Fibroblast of the aortic adventitia (primary cell): ENCODE results near the gene MYH16. TPM values are rescaled to one million over a fixed set of nuclear protein-coding genes. Genes with fewer than 3 reads are reported as not detected.

Source experiments
- DNase-seq: peaks from one replicate; pipeline ENCODE4 v3.0.0-alpha.2; 2010; ENCODE audit warnings: low read depth
- H3K4me3 ChIP-seq: 2 replicates; pipeline ENCODE4 v1.5.1; 2011; ENCODE audit warnings: low read depth, mild to moderate bottlenecking, control low read depth, low read length, moderate library complexity
- total RNA-seq: library from RNA; depleted of rRNA; stranded (reverse); fragments of >200 nt; gene quantifications from 2 replicates; pipeline ENCODE4 v1.2.3, GENCODE V29; 2012; ENCODE audit warnings: low replicate concordance
- TF ChIP-seq, protein P1 (sequence below): IDR thresholded peaks from 2 replicates; pipeline ENCODE4 v1.5.1; 2011; ENCODE audit warnings: mild to moderate bottlenecking, low read length, control low read depth, inconsistent platforms; ENCODE audit not compliant: insufficient read depth

The MYH16 gene
- total RNA-seq, 1 donor = not detected

DNA sequence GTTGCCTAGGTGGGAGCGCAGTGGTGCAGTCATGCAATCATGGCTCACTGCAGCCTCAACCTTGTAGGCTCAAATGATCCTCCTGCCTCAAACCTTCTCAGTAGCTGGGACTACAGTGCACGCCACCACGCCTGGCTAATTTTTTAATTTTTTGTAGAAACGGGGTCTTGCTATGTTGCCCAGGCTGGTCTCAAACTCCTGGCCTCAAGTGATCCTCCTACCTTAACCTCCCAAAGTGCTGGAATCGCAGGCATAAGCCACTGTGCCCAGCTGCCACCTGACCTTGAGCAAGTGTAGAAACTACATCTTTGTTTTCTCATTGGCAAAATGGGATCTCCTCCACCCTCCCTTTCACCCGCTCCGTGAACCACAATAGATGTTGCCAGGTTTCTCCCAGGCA lies 15.0 kb upstream of the MYH16 start:
- no peak overlapping the region for H3K4me3 ChIP-seq
- no peak for DNase-seq
- TF ChIP-seq, protein P1, sequence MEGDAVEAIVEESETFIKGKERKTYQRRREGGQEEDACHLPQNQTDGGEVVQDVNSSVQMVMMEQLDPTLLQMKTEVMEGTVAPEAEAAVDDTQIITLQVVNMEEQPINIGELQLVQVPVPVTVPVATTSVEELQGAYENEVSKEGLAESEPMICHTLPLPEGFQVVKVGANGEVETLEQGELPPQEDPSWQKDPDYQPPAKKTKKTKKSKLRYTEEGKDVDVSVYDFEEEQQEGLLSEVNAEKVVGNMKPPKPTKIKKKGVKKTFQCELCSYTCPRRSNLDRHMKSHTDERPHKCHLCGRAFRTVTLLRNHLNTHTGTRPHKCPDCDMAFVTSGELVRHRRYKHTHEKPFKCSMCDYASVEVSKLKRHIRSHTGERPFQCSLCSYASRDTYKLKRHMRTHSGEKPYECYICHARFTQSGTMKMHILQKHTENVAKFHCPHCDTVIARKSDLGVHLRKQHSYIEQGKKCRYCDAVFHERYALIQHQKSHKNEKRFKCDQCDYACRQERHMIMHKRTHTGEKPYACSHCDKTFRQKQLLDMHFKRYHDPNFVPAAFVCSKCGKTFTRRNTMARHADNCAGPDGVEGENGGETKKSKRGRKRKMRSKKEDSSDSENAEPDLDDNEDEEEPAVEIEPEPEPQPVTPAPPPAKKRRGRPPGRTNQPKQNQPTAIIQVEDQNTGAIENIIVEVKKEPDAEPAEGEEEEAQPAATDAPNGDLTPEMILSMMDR = no peak

DNA sequence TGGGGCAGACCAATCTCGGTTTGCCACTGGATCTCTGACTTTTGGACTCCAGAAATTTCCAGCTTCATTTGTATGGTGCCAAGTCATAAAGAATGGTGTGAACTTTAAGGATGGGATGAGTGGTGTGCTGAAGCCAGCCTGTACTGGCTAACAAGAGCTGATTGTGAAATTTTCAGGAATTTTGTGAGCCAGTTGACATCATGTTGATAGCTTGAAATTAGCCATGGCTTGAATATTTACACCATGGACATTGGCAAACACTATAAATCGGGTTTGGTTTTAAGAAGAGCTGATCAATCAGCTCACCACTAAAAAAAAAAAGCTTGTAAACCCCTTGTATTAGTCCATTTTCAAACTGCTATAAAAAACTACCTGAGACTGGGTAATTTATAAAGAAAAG lies 14.1 kb upstream of the MYH16 start:
- DNase-seq = peak; percentile 46
- TF ChIP-seq, protein P1 = no peak
- no peak overlapping the region for H3K4me3 ChIP-seq

DNA sequence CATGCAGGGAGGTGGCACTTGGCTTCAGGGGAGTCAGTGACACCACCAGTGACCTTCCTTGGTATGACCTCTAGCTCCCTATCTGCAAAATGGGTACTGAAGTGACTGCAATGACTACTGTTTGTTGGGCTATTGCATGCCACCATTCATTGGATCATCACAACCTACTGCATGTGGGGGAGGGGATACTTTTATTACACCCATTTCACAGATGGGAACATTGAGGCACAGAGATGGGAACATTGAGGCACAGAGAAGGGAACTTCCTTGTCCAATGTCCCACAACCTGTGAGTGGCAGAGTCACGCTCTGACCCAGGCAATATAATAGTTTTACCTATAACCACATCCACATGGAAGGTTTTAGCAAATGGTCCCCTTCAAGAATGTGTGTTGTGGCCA lies 12.2 kb upstream of the MYH16 start:
- DNase-seq = no peak
- TF ChIP-seq, protein P1 = no peak
- H3K4me3 ChIP-seq = no peak overlapping the region

GRCh38 chr7:99261646-99262045 lies 11.0 kb upstream of the MYH16 start:
- TF ChIP-seq, protein P1 = no peak
- DNase-seq = no peak
- H3K4me3 ChIP-seq = no peak overlapping the region

DNA sequence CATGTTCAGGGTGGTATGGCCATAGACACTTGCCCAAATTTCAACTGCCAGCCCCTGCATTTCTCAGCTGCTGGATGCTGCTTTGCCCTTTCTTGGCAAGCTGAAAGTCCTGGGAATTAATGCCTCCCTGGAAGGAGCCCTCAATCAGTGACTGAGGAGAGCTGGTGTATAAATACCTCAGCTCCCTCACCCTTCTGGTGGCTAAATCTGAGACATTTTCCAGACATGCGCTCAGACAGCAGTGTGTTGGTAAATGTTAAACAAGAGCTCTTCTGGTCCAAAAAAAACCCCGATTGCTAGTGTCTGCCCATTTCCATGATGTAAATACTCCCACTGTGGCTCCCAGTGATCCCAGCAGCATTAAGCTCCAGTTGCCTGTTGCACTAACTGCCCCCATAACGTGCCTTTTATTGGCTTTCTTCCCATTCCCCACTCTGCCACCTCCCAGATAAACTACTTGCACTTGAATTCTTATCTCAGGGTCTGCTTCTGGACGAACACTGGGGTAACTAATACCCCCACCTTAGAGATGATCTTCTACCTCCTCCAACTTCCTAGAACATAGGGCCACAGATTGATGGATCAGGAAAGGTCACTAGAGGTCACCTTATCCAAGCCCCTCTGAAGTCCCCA lies 6.7 kb upstream of the MYH16 start:
- no peak for DNase-seq
- no peak overlapping the region for H3K4me3 ChIP-seq
- TF ChIP-seq, protein P1 = no peak

DNA sequence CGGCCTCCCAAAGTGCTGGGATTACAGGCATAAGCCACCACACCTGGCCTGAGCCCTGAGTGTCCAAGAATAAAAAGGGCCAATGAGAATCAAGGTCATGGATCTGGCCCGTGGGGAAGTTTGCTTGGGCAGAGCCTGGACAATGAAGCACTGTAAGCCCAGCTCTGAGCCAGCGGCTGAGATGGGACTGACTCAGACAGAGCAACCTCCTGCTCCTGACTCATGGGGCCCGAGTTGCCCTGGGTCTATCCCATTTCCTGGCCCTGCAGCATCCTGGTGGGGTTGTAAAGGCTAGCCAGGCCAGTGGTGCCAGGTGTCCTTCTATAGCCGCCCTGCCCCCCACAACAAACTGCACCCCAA lies 5.2 kb upstream of the MYH16 start:
- TF ChIP-seq, protein P1 = no peak

More for the DNA sequence above, 5.2 kb upstream of the MYH16 start:
- H3K4me3 ChIP-seq = no peak overlapping the region
- DNase-seq = peak; percentile 77
